GM19351 (cell line): ENCODE measurements around the gene PPP4C.

Experiments
- ATAC-seq: cut with Tn5 transposase; IDR thresholded peaks from one replicate; pipeline ENCODE4 v1.9.1; 2021; ENCODE audit warnings: mild to moderate bottlenecking, moderate library complexity; ENCODE audit not compliant: unreplicated experiment

The PPP4C gene

GRCh38 chr16:30054959-30055553, 20.7 kb upstream of the PPP4C start:
- no peak for ATAC-seq

- no peak for ATAC-seq
These were observed 15.4 kb upstream of the PPP4C start for GRCh38 chr16:30060346-30060745.

DNA sequence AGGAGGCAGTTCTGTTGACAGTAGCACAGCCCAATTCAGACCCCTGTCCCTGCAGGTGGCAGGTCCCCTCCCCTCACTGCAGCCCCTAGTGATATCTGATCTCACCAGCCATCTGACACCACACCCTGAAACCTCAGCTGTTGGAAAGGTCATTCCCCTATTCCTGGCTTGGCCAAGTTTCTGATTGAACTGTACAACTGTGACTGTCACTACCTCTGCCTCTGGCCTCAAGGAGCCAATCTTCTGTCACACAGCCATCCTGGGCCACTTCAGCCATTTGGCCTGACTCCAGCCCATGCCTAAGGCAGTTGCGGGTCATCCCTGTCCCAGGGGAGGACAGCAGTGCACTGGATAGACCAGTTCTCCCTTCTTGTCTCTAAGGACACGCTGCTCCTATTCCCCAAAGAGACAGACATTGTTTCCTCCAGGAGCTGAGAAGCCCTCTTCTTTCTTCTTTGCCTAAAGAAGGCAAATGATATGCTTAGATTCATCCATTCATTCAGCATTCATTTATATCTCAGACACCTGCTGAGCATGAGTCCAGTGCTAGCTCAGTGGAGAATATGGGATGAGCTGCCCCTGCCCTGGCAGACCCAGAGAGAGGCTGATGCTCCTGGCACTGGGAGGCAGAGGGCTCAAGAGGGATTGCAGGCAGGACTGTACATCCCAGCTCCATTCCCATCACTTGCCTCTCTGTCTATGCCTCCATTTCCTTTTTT, 14.8 kb upstream of the PPP4C start:
- no peak for ATAC-seq

GRCh38 chr16:30063278-30063892, 12.4 kb upstream of the PPP4C start:
- no peak for ATAC-seq

GRCh38 chr16:30063893-30064728, 11.7 kb upstream of the PPP4C start:
- no peak for ATAC-seq

DNA sequence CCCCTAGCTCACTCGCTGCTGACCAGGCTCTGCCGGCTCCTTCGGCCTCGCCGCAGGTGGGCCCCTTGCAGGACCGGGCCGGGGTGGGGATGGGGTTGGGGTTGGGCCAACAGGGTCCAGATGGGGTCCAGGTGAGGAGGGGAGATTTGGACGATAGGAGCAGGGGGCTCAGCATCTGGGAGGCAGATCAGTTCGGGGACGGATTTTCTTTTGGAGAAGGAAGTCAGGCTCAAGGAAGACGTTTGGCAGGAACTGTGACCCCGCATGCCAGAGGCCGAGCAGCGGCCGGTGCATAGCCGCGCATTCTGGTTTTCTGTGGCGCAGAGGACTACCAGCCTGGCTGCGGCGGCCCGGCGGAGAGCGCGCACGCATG, 11.1 kb upstream of the PPP4C start:
- ATAC-seq: no peak

DNA sequence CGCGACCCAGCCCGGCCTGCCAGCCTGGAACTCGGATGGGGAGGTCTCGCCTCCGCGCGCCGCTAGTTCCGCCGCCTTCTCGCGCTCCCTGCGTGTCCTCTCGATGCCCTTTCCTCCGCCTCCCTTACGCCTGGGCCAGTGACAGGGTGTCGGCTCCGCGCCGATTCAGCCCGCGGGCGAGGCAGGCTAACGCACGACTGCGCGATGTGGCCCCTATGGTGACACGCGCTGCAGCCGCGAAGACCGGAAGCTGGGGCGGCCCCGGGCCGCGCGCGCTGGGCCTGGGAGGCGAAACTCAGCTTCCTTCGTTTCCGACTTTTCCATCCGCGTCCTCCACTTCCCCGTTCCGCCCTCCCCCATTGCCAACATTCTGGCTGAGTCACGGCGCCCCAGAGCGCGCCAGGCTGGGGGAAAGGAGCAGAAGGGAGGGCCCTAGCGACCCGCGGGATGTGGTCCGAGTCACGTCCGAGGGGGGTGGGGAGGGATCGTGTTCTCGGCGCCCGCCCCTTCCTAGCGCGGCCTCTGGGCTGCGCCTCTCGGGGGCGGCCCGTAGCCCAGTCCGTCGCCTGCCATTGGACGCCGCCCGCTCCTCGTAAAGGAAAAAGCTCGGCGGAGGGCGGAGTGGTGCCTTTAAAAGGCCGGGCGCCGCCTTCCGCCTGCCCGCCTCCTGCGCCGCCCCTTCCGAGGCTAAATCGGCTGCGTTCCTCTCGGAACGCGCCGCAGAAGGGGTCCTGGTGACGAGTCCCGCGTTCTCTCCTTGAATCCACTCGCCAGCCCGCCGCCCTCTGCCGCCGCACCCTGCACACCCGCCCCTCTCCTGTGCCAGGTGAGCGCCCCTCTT, 10.5 kb upstream of the PPP4C start, which contains the start of gene ALDOA:
Gene ALDOA, plus strand, starts transcription at position 659 of the 841 bp plus-strand sequence. CDS start 1,138 bp downstream, outside the sequence.
- peak; percentile 84 for ATAC-seq

DNA sequence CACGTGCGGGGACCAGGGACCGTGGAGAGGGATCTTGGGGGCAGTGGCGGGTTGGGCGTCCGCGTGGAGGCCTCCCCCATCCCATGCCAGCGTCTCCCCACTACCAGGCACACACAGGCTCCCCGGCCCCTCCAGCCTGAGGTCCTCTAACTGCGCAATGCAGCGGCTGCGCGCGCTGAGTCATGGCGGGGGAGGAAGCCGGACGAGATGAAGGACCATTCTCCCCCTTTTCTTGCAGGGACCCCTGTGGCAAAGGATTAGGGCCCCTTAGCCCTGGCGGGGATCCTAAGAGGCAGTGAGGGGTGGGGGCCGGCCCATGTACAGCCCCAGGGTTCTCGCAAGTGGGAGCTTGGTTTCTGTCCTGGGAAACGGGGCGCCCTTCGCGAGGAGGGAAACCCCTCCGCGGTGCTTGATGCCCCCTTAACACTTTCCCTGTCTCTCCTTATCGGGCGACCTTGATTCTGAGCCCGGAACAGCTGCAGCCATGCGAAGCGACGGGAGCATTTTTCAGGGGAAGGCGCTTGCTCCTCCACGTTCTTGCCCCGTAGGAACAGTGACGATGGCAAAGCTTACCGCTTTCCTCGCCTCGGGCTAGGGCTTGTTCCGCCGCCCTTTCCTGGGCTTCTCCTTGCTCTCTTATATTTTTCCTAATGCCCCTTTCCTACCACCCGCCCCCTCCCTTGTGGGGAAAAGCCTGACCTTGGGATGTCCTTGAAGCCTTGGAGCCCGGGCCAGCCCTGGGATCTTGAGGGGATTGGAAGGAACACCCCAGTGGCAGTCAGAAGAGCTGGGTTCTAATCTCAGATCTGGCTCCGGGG, 9.6 kb upstream of the PPP4C start:
- no peak for ATAC-seq

GRCh38 chr16:30066761-30067583, 8.8 kb upstream of the PPP4C start:
- no peak for ATAC-seq

GRCh38 chr16:30067584-30067916, 8.2 kb upstream of the PPP4C start:
- no peak for ATAC-seq

DNA sequence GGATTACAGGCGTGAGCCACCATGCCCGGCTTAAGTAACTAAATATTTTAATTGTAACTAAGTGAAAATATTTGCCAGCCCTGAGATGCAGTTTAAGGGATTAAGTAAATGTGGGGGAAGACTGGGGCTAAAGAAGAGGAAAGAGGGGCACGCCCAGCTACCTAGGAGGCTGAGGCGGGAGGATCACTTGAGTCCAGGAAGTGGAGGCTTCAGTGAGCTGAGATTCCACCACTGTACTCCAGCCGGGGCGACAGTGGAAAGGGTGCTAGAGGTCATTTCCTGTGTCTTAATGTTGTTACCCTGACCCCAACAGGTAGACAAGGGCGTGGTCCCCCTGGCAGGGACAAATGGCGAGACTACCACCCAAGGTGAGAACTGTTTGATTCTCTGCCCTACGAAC, 7.5 kb upstream of the PPP4C start:
- ATAC-seq: no peak

- no peak for ATAC-seq
These were observed 6.8 kb upstream of the PPP4C start for GRCh38 chr16:30068750-30069610.

GRCh38 chr16:30069611-30070462, 6.0 kb upstream of the PPP4C start:
- no peak for ATAC-seq

GRCh38 chr16:30070490-30070889, 5.3 kb upstream of the PPP4C start:
- no peak for ATAC-seq

GRCh38 chr16:30076276-30076791, 540 bp downstream of the PPP4C start:
- ATAC-seq: peak; percentile 20

DNA sequence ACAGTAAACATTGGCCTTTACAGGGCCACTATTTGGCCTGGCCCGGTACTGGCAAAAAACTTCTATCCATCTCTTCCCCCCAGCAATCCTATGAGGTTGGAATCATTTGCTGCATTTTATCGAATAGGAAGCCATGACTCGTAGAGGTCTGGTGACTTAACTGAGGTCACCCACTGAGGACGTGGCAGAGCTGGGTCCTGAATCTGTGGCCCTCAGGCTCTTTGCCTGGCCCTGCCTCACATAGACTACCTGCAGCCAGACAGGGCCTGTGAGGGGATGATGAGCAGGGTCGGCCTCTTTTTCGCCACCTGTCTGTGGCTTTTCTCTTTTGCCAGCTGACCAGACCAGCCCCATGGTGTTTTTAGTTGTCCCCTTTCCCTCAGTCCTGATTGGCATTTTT, 1.9 kb downstream of the PPP4C start:
- ATAC-seq: no peak

GRCh38 chr16:30078744-30079143, 3.0 kb downstream of the PPP4C start:
- no peak for ATAC-seq
